Gastrocnemius medialis (tissue), 4 donors: ENCODE data around the gene ST3GAL2.

ENCODE experiments used
- CTCF ChIP-seq, 5 experiments: fragments of 450-650 bp in 3 of 5; fragments of 200-600 bp in 2 of 5; sonication (generic) in 2 of 5; IDR thresholded peaks in 4 of 5; conservative IDR thresholded peaks in 1 of 5; 1 replicate in 4 of 5; 2 replicates in 1 of 5; pipeline ENCODE4 v1.5.1; 2016 to 2019; ENCODE audit warnings: antibody characterized with exemption in 5 of 5, mild to moderate bottlenecking in 3 of 5, moderate library complexity in 3 of 5
- POLR2A ChIP-seq, 2 donors: fragments of 450-650 bp; IDR thresholded peaks; one replicate each; pipeline ENCODE4 v1.6.1; 2017; ENCODE audit warnings: antibody characterized with exemption in 2 of 2, mild to moderate bottlenecking in 2 of 2, moderate library complexity in 2 of 2

GRCh38 chr16:70380919-70381603 lies 57.8 kb downstream of the ST3GAL2 start:
- peak in 1 of 2 donors; percentile 86 for TF ChIP-seq POLR2A (IDR thresholded peaks at IDR 0.05)
- TF ChIP-seq CTCF (IDR thresholded peaks at IDR 0.05 in 4 of 5, conservative IDR thresholded peaks at IDR 0.05 in 1 of 5): peak; percentile 15 to 62 (median 42)
